HEK293 (cell line): ENCODE results near the gene LTO1.
A peak's percentile ranks its signal among the peaks of the same experiment; 100 is the strongest.

Experiments
- CTCF ChIA-PET: fragments of 350-600 bp; formaldehyde crosslinking; extraction: SDS; loops from one replicate; lab custom pipeline; 2021; ENCODE audit warnings: antibody characterized with exemption; lab: Yijun Ruan, JAX
- POLR2A ChIA-PET: fragments of 300-600 bp; formaldehyde crosslinking; extraction: SDS; loops from one replicate; lab custom pipeline; 2020; ENCODE audit warnings: antibody characterized with exemption, inconsistent platforms; lab: Yijun Ruan, JAX
- H3K27ac ChIP-seq: fragments of 200-500 bp; sonication (Bioruptor generic); 2 replicates; pipeline ENCODE4 v1.5.1; 2014; ENCODE audit warnings: low read depth, low read length, control low read depth, inconsistent platforms; ENCODE audit errors: extremely low read depth
- H3K36me3 ChIP-seq, 2 experiments: fragments of 200-500 bp in 1 of 2; sonication (Bioruptor generic) in 1 of 2; 1 replicate in 1 of 2; 2 replicates in 1 of 2; pipeline ENCODE4 v1.5.1; 2014 to 2017; ENCODE audit warnings: inconsistent platforms in 2 of 2, low read length in 2 of 2; ENCODE audit not compliant: control insufficient read depth in 2 of 2, insufficient read depth in 1 of 2
- H3K4me1 ChIP-seq: fragments of 200-500 bp; sonication (Bioruptor generic); 2 replicates; pipeline ENCODE4 v1.5.1; 2014; ENCODE audit warnings: mild to moderate bottlenecking, low read length, inconsistent platforms; ENCODE audit not compliant: control insufficient read depth, insufficient read depth
- H3K4me3 ChIP-seq: 2 replicates; pipeline ENCODE4 v1.5.1; 2011; ENCODE audit warnings: low read depth, mild to moderate bottlenecking, control low read depth, low read length, moderate library complexity
- H3K9me3 ChIP-seq: fragments of 200-500 bp; sonication (Bioruptor generic); 2 replicates; pipeline ENCODE4 v1.5.1; 2014; ENCODE audit warnings: low read depth, low read length, inconsistent platforms; ENCODE audit not compliant: control insufficient read depth, insufficient read depth
- FEZF1 ChIP-seq: fragments of 450-650 bp; formaldehyde crosslinking; IDR thresholded peaks from 2 replicates; pipeline ENCODE4 v1.5.1; 2016; ENCODE audit warnings: missing biosample characterization, missing genetic modification characterization
- MYNN ChIP-seq: fragments of 450-650 bp; formaldehyde crosslinking; IDR thresholded peaks from 2 replicates; pipeline ENCODE4 v1.5.1; 2016; ENCODE audit warnings: missing biosample characterization, missing genetic modification characterization, borderline replicate concordance
- SP3 ChIP-seq: fragments of 450-650 bp; formaldehyde crosslinking; IDR thresholded peaks from 2 replicates; pipeline ENCODE4 v1.5.1; 2016; ENCODE audit warnings: missing biosample characterization, missing genetic modification characterization
- SP7 ChIP-seq: fragments of 450-650 bp; formaldehyde crosslinking; IDR thresholded peaks from 2 replicates; pipeline ENCODE4 v1.5.1; 2016; ENCODE audit warnings: missing biosample characterization, missing genetic modification characterization
- TSHZ1 ChIP-seq: fragments of 450-650 bp; formaldehyde crosslinking; IDR thresholded peaks from 2 replicates; pipeline ENCODE4 v1.5.1; 2016; ENCODE audit warnings: missing biosample characterization, missing genetic modification characterization, borderline replicate concordance
- ZBTB20 ChIP-seq: fragments of 450-650 bp; formaldehyde crosslinking; IDR thresholded peaks from 2 replicates; pipeline ENCODE4 v1.5.1; 2016; ENCODE audit warnings: missing biosample characterization, missing genetic modification characterization
- ZFP3 ChIP-seq: fragments of 450-650 bp; formaldehyde crosslinking; IDR thresholded peaks from 2 replicates; pipeline ENCODE4 v1.5.1; 2016; ENCODE audit warnings: low read depth, missing biosample characterization, missing genetic modification characterization
- ZFP37 ChIP-seq: fragments of 450-650 bp; formaldehyde crosslinking; IDR thresholded peaks from 2 replicates; pipeline ENCODE4 v1.5.1; 2016; ENCODE audit warnings: missing biosample characterization, missing genetic modification characterization
- ZIC2 ChIP-seq: fragments of 450-650 bp; formaldehyde crosslinking; IDR thresholded peaks from 2 replicates; pipeline ENCODE4 v1.5.1; 2016; ENCODE audit warnings: missing biosample characterization, missing genetic modification characterization
- ZNF133 ChIP-seq: fragments of 450-650 bp; formaldehyde crosslinking; IDR thresholded peaks from 2 replicates; pipeline ENCODE4 v1.5.1; 2016; ENCODE audit warnings: missing biosample characterization, missing genetic modification characterization
- ZNF169 ChIP-seq: fragments of 450-650 bp; formaldehyde crosslinking; IDR thresholded peaks from 2 replicates; pipeline ENCODE4 v1.5.1; 2016; ENCODE audit warnings: missing biosample characterization, missing genetic modification characterization
- ZNF341 ChIP-seq: fragments of 450-650 bp; formaldehyde crosslinking; IDR thresholded peaks from 2 replicates; pipeline ENCODE4; 2016; ENCODE audit warnings: low read depth, missing biosample characterization, missing genetic modification characterization
- ZNF37A ChIP-seq: fragments of 450-650 bp; IDR thresholded peaks from 2 replicates; pipeline ENCODE4 v1.5.1; 2018; ENCODE audit warnings: missing biosample characterization, missing genetic modification characterization
- ZNF529 ChIP-seq: fragments of 450-650 bp; formaldehyde crosslinking; IDR thresholded peaks from 2 replicates; pipeline ENCODE4 v1.5.1; 2017; ENCODE audit warnings: missing genetic modification characterization, missing biosample characterization; ENCODE audit not compliant: insufficient replicate concordance
- ZNF629 ChIP-seq: fragments of 450-650 bp; formaldehyde crosslinking; IDR thresholded peaks from 2 replicates; pipeline ENCODE4 v1.5.1; 2017; ENCODE audit warnings: missing biosample characterization, missing genetic modification characterization
- ZNF639 ChIP-seq: fragments of 450-650 bp; formaldehyde crosslinking; IDR thresholded peaks from 2 replicates; pipeline ENCODE4 v1.5.1; 2016; ENCODE audit warnings: missing biosample characterization, missing genetic modification characterization
- ZNF785 ChIP-seq: fragments of 450-650 bp; formaldehyde crosslinking; IDR thresholded peaks from 2 replicates; pipeline ENCODE4 v1.5.1; 2016; ENCODE audit warnings: missing biosample characterization, missing genetic modification characterization
- ZNF791 ChIP-seq: fragments of 450-650 bp; formaldehyde crosslinking; IDR thresholded peaks from 2 replicates; pipeline ENCODE4 v1.5.1; 2016; ENCODE audit warnings: missing biosample characterization, missing genetic modification characterization
- ZSCAN30 ChIP-seq: fragments of 450-650 bp; IDR thresholded peaks from 2 replicates; pipeline ENCODE4 v1.5.1; 2018; ENCODE audit warnings: missing biosample characterization, mild to moderate bottlenecking, missing genetic modification characterization, moderate library complexity
- TF ChIP-seq, protein P1 (sequence below): fragments of 450-650 bp; formaldehyde crosslinking; IDR thresholded peaks from 2 replicates; pipeline ENCODE4 v1.5.1; 2016; ENCODE audit warnings: missing biosample characterization, missing genetic modification characterization
- TF ChIP-seq, protein P2 (sequence below): fragments of 450-650 bp; formaldehyde crosslinking; IDR thresholded peaks from 2 replicates; pipeline ENCODE4 v1.5.1; 2016; ENCODE audit warnings: missing biosample characterization, missing genetic modification characterization
- TF ChIP-seq, protein P3 (sequence below): fragments of 450-650 bp; formaldehyde crosslinking; IDR thresholded peaks from 2 replicates; pipeline ENCODE4 v1.5.1; 2016; ENCODE audit warnings: missing biosample characterization, missing genetic modification characterization, borderline replicate concordance

The LTO1 gene

DNA sequence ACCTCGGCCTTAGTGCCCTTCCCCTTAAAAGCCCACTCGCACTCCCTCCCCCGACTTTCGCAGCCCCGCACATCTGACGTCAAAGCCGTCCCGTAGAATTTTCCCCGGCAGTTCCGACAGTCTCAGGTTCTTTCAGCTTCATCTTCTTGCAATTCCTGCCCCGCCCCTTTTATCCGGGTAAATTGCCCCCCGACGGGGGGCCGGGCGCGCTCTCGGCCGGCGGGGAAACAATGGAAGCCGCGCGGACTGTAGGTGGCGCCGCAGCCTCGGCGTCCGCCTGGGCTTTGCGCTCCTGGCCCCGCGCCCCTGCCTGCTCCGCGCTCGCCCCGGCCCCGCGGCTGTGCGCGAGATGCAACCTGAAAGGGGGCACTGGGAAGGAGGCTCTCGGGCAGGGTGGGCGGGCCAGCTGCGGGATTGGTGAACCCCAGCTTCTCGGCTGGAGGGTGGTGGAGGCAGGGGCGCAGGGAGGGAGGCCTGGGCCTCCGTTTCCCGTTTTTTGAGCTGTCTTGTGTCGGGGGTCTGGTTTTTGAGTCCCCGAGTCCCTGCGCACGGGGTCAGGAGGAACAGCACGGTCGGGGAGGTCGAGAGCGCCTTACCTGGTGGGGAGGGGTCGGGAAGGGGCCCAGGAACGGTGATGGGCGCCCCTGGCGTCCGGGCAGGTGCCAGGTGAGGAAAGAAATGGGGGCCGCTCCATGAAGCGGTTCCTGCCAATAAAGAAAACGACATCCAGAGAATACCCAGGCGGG lies 29.5 kb upstream of the LTO1 start:
- ChIA-PET POLR2A (no interaction called here), CTCF (interaction anchor here (0.5 to 2.6 kb wide), 22 partner anchors 8 to 1577 kb away, joined by 3 to 13 read pairs (median 4); no protein-coding TSS in a partner anchor)
- peak overlapping the region; percentile 30 for H3K4me3 ChIP-seq
- H3K36me3 ChIP-seq, result no peaks in the 10 kb centered on the region
- H3K9me3 ChIP-seq, result no peaks in the 10 kb centered on the region
- H3K4me1 ChIP-seq, result 0 out of 2 replicates have a peak, but pooled peaks cover 6% of the 10 kb centered on the region
- H3K27ac ChIP-seq, result no peak overlapping the region
- TF ChIP-seq SP3 (tag by site-specific recombination) (0 out of 2 replicates have a peak, but pooled peaks have one; percentile 34), ZNF341 (peak; percentile 72; the same call in 1 of the 2 replicates), ZNF639 (no peak), ZNF785 (tag by site-specific recombination) (no peak), ZBTB20 (tag by site-specific recombination) (no peak), ZNF37A (tag by site-specific recombination) (no peak), TSHZ1 (tag by site-specific recombination) (no peak), ZNF529 (no peak), MYNN (tag by site-specific recombination) (no peak), ZFP3 (no peak), ZNF133 (tag by site-specific recombination) (no peak), ZIC2 (tag by site-specific recombination) (peak; percentile 29; the same call in 1 of the 2 replicates), ZFP37 (tag by site-specific recombination) (no peak), FEZF1 (tag by site-specific recombination) (no peak), ZNF629 (tag by site-specific recombination) (peak; percentile 65), SP7 (tag by site-specific recombination) (no peak), ZNF791 (tag by site-specific recombination) (no peak), ZSCAN30 (tag by site-specific recombination) (peak; percentile 53; the same call in 1 of the 2 replicates), ZNF169 (no peak)
- TF ChIP-seq, protein P1, sequence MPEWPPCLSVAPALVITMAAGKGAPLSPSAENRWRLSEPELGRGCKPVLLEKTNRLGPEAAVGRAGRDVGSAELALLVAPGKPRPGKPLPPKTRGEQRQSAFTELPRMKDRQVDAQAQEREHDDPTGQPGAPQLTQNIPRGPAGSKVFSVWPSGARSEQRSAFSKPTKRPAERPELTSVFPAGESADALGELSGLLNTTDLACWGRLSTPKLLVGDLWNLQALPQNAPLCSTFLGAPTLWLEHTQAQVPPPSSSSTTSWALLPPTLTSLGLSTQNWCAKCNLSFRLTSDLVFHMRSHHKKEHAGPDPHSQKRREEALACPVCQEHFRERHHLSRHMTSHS, result no peak
- TF ChIP-seq, protein P2, sequence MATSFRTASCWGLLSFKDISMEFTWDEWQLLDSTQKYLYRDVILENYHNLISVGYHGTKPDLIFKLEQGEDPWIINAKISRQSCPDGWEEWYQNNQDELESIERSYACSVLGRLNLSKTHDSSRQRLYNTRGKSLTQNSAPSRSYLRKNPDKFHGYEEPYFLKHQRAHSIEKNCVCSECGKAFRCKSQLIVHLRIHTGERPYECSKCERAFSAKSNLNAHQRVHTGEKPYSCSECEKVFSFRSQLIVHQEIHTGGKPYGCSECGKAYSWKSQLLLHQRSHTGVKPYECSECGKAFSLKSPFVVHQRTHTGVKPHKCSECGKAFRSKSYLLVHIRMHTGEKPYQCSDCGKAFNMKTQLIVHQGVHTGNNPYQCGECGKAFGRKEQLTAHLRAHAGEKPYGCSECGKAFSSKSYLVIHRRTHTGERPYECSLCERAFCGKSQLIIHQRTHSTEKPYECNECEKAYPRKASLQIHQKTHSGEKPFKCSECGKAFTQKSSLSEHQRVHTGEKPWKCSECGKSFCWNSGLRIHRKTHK (tag by site-specific recombination), result no peak
- TF ChIP-seq, protein P3, sequence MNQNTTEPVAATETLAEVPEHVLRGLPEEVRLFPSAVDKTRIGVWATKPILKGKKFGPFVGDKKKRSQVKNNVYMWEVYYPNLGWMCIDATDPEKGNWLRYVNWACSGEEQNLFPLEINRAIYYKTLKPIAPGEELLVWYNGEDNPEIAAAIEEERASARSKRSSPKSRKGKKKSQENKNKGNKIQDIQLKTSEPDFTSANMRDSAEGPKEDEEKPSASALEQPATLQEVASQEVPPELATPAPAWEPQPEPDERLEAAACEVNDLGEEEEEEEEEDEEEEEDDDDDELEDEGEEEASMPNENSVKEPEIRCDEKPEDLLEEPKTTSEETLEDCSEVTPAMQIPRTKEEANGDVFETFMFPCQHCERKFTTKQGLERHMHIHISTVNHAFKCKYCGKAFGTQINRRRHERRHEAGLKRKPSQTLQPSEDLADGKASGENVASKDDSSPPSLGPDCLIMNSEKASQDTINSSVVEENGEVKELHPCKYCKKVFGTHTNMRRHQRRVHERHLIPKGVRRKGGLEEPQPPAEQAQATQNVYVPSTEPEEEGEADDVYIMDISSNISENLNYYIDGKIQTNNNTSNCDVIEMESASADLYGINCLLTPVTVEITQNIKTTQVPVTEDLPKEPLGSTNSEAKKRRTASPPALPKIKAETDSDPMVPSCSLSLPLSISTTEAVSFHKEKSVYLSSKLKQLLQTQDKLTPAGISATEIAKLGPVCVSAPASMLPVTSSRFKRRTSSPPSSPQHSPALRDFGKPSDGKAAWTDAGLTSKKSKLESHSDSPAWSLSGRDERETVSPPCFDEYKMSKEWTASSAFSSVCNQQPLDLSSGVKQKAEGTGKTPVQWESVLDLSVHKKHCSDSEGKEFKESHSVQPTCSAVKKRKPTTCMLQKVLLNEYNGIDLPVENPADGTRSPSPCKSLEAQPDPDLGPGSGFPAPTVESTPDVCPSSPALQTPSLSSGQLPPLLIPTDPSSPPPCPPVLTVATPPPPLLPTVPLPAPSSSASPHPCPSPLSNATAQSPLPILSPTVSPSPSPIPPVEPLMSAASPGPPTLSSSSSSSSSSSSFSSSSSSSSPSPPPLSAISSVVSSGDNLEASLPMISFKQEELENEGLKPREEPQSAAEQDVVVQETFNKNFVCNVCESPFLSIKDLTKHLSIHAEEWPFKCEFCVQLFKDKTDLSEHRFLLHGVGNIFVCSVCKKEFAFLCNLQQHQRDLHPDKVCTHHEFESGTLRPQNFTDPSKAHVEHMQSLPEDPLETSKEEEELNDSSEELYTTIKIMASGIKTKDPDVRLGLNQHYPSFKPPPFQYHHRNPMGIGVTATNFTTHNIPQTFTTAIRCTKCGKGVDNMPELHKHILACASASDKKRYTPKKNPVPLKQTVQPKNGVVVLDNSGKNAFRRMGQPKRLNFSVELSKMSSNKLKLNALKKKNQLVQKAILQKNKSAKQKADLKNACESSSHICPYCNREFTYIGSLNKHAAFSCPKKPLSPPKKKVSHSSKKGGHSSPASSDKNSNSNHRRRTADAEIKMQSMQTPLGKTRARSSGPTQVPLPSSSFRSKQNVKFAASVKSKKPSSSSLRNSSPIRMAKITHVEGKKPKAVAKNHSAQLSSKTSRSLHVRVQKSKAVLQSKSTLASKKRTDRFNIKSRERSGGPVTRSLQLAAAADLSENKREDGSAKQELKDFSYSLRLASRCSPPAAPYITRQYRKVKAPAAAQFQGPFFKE (tag by site-specific recombination), result no peak
